OCI-LY3 (cell line): ENCODE results near the gene BUB3.

Experiments used
- CTCF ChIP-seq: fragments of 200-600, 300-600 bp; sonication (generic); IDR thresholded peaks from 2 replicates; pipeline ENCODE4 v1.5.1; 2014; ENCODE audit warnings: antibody characterized with exemption, low read length, low read depth
- EZH2phosphoT487 ChIP-seq: fragments of 200-600 bp; shearing (Covaris generic); IDR thresholded peaks from 2 replicates; pipeline ENCODE4 v1.6.1; 2018; ENCODE audit warnings: antibody characterized with exemption, mixed run types, low read depth

DNA sequence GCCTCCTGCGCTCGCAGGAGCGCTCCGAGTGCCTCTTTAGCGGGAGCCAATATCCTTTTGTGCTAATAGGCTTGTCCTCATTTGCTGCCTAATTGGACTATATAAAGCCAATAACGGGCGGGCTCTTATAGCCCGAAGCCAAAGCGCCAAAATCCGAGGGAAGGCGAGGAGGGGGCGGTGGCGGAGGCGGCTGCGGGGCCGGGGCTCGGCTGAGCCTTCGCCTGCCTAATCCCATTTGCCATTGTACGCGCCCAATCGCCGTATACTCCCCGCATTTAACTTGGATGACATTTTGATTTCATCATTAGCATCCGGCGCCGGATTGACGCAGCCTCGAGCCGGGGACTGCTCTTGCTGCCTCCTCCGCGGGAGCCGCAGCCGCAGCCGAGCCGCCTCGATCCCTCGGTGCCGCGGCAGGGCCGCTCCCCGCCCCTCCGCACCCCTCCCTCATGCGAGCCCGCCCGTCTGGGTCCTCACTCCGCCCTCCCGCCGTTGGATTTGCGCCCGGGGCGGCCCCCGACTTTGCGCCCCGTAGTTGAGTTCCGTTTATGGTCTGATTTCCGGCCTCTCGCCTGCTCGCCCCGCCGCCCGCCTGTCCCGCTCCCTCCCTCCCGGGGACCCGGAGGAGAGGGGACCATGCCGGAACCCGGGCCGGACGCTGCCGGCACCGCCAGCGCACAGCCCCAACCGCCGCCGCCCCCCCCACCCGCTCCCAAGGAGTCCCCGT lies 18.6 kb upstream of the BUB3 start, which contains the start of gene HMX3:
- TF ChIP-seq CTCF (no peak), EZH2phosphoT487 (no peak)
